HG03460 (cell line): ENCODE data around the gene TUBB3.
A peak's percentile ranks its signal among the peaks of the same experiment; 100 is the strongest.
"Not testable (repeated sequence)": the region's sequence is repeated elsewhere in the genome, so short reads cannot be mapped to it uniquely, and the experiment has no call there.

Source experiments
- ATAC-seq: cut with Tn5 transposase; IDR thresholded peaks from one replicate; pipeline ENCODE4 v1.9.1; 2021; ENCODE audit not compliant: unreplicated experiment

The TUBB3 gene

DNA sequence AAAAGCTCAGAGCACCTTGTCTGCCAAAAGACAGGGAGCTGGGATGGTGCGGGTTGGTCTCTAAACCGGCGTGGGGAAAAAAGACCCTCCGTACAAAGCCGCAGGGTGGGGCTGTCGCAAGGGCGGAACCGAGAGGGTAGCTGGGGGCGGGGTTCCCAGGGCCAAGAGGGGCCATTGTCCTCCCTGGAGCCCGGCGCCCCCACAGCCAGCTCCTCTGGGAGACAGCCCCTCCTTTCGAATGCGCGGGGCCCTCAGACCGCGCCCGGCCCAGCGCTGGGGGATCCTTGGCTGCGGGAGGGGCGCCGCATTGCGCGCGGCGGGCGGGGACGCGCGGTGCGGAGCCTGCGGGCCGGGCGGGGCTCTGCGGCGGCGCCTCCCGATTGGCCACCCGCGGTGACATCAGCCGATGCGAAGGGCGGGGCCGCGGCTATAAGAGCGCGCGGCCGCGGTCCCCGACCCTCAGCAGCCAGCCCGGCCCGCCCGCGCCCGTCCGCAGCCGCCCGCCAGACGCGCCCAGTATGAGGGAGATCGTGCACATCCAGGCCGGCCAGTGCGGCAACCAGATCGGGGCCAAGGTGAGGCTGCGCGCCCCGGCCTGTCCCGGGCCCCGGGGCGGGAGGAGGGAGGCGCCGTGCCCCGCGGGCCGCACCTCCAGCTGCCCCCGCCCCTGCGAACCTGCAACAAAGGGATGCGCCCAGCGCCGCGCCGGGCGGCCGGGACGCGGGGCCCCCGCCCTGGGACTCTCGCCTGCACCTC is at the start of gene TUBB3:
Gene TUBB3, plus strand, starts transcription at position 459 of the 756 bp plus-strand sequence. Its CDS starts 60 bp downstream, at position 519.
- no peak for ATAC-seq

DNA sequence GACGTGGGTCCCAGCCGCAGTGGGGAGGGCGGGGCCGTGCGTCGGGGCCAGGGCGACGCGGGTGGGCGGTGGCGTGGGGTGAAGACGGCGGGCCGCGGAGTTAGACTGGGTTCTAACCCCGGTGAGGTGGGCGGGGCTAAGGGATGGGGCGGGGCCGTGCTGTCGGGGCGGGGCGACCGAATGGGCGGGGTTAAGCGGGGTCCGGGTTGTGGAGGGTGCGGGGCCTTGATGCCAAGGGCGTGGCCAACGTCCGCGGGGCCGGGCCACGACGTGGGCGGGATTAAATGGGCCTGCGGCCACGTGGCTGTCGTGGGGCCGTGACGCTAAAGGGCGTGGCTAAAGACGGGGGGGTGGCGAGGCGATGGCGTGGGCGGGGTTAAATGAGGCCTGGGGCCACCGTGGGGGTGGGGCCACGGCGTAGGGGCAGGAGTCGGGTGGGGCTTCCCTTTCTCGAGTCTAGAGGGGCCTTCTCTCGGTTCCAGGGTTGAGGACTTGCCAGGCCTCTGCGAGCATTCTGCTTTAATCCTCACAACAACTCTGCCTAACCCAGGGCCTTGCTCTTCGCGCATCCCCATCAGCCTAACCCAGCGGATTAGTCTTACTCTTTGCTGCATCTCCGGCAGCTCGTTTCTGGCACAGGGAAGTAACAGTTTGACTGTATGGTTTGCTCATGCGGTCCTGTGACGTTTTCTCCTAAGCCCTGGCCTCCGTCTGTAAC is 49.0 kb upstream of the TUBB3 start:
- ATAC-seq, result peak; percentile 63

DNA sequence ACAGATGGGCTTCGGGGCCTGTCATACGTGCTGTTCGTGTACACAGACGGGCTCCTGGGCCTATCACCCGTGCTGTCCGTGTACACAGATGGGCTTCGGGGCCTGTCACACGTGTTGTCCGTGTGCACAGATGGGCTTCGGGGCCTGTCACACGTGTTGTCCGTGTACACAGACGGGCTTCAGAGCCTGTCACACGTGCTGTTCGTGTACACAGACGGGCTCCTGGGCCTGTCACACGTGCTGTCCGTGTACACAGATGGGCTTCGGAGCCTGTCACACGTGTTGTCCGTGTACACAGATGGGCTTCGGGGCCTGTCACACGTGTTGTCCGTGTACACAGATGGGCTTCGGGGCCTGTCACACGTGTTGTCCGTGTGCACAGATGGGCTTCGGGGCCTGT is 44.0 kb upstream of the TUBB3 start:
- ATAC-seq, result not testable (repeated sequence)

DNA sequence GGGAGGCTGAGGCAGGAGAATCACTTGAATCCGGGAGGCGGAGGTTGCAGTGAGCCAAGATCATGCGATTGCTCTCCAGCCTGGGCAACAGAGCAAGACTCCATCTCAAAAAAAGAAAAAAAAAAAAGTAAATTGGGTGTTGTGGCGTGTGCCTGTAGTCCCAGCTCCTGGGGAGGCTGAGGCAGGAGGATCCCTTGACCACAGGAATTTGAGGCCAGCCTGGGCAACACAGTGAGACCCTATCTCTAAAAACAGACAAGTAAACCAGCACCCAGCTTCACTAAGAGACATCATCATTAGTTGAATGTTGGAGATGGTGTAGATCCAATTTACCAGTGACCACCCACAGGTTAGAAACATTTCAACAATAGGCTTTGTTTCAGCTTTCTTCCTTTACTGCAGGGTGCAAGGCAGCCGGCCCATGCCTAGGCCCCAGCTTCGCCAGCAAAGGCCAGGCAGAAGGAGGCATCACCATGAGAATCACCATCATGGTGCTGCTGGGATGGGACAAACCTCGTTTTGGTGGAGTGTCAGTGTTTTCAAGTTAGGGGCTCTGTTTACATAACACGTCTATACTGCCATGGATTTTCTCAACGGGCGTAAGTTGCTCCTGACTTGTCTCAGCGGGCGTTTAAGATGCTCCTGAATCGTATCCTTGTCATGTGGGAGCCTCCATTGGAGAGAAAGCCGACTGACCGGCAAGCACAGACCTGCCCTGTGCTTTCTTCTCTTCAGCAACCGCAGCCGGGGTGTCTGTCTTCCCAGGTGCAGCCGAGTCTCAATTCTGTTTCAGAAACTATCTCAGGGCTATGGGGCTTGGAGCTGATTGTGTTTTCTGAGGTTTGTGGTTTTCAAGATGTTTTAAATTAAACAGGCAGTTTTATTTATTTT is 42.4 kb upstream of the TUBB3 start:
- ATAC-seq, result no peak

DNA sequence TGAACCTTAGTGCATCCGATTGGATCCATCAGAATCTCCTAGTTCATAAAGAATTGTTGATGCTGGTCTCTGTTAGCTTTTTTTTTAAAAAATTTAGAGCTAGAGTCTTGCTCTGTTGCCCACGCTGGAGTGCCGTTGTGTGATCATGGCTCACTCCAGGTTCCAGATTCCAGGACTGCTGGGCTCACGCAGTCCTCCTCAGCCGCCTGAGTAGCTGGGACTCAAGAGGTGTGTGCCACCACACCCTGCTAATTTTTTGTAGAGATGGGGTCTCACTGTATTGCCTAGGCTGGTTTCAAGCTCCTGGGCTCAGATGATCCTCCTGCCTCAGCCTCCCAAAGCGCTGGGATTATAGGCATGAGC is 41.8 kb upstream of the TUBB3 start:
- no peak for ATAC-seq

DNA sequence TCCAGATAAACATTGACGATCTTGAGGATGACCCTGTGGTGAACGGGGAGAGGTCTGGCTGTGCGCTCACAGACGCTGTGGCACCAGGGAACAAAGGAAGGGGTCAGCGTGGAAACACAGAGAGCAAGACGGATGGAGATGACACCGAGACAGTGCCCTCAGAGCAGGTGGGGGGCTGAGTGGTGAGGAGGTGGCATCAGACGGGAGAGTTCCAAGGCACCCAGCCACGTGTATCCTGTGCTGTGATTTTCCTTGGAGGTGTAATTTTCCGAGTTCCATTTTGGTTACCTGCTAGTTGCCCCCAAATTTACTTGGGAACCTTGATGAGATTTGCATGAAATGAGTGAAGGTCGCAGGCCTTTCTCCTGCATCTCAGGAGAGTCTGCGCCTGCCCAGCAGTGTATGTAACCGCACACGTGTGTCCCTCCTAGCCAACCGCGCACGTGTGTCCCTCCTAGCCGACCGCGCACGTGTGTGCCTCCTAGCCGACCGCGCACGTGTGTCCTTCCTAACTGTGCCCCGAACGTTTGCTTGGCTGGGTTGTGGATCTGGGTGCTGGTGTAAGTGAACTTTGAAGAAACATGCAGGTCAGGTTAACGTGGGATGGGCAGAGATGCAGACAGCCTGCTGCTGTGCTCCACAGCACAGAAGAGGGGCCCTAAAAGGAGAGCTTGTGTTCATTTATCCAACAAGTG is 39.6 kb upstream of the TUBB3 start:
- no peak for ATAC-seq

DNA sequence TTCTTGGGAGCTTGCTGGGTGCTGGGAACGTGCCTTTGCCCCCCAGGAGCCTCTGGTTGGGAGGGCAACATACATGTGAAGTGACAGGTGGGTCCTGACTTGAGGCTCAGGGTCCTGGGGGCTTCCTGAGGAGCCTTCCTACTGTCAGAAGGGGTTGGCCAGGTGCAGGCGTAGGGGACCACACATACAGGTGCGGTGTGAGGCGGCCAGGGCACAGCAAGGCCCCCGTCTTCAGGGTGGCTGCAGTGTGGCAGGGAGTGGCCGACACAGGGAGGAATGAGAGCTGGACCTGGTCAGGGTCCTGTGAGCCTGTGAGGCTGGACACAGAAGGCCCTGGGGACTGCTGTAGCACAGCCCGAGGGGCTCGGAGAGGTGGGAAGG is 39.1 kb upstream of the TUBB3 start:
- no peak for ATAC-seq

DNA sequence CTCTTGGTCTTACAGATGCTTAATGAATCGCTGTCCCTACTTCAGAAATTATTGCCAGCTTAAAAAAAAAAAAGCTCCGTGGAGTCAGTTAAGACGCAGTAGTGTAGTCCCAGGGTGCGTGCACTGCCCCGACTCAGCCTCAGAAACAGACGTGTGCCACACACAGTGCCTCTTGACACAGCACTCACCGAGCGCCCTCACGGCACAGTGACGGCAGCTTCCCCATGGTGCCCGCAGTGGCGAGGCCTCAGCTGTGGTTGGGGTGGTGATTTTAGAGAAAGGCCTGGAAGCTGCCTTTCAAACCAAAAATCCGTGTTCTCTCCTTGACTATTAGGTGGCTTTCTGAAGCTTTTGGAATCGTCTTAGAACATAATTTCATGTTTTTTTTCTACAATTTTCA is 35.9 kb upstream of the TUBB3 start:
- ATAC-seq, result no peak

DNA sequence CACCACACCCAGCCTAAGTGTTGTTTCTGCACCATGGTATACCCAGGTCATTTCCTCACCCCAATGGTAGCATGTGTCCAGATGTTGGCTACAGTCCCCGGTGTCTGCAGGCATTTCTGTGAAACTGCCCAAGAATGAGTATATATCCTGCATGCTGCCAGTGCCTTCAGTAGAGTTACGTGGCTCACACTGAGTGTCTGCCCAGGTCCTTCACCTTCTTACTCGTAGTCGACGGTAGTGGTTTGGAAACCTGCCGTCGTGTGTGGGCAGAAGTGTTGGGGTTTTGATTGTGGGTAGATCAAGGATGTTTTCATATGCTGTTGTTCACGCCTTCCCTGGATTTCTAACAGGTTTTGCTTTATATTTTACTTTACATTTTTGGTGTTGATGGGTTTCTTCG is 32.9 kb upstream of the TUBB3 start:
- no peak for ATAC-seq

DNA sequence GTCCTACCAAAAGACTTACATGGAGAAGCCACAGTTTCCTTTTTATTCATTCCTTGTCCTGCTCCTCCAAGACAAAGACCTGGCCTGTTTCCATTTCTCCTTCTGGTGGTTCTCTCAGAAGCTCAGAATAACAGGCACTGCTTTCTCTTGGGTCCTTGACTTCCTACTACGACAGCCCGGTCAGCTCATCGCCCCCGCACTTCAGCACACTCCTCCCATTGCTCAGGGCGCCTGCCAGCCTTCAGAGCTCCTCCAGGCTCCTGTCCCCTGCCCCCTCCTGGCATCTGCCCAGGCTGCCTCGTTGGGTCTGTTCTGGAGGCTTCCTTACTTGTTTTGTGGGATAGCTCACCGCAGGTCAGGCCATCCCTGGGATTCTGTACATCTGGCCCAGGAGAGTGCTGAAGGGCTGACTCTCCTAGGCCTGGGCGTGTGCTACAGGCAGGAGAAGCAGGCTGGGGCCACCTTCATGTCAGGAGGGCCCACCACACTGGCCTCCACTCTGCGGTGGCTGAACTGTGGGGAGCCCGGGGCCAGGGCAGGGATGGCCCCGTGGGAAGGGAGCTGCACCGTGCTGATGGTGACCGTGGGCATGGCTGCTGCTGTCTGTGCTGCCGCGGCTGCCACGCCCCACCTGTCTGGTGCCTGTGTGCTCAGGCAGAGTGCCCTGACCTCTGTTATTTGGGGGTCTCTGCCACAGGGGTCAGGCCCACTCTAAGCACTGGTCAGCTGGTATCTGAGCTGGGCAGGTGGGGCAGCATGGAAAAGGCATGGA is 32.1 kb upstream of the TUBB3 start:
- no peak for ATAC-seq

DNA sequence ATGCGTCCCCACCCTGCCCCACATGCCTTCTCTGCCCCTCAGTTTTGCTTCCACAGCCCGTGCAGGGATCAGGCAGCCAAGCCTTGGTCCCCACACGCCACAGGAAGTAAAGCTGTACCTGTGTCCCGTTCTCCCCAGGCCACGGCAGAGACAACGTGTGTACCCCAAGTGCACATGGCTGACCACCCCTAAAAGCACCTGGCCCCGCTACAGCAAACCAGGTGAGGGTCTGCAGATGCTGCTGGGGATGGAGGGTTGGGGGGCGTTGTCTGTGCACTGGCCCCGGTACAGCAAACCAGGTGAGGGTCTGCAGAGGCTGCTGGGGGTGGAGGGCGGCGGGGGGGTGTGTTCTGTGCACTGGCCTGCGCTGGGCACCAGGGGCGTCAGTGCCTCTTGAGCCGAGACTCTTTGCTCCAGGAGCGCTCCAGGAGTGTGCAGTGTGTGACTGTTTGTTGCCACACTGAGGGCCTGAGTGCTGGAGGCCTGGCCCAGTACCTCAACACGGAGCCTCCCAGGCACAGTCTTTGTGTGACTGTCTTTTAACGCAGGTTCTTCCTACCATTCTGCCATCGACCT is 31.0 kb upstream of the TUBB3 start:
- ATAC-seq, result no peak

DNA sequence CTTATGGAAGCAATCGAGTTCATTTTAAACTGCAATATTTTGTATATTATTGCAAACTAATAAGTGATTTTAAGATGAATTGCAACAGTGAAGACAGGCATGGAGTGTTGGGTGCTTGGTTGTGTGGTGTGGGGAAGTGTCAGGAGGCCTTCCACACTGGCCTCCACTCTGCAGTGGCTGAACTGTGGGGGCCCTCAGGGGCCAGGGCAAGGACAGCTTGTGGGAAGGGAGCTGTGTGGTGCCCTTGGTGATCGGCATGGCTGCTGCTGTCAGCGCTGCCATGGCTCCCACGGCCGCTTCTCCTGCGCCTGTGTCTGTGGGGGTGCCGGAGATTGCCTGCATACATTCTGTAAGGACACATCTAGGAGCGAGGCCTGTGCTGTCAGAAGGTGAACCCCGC is 30.5 kb upstream of the TUBB3 start:
- ATAC-seq, result no peak

DNA sequence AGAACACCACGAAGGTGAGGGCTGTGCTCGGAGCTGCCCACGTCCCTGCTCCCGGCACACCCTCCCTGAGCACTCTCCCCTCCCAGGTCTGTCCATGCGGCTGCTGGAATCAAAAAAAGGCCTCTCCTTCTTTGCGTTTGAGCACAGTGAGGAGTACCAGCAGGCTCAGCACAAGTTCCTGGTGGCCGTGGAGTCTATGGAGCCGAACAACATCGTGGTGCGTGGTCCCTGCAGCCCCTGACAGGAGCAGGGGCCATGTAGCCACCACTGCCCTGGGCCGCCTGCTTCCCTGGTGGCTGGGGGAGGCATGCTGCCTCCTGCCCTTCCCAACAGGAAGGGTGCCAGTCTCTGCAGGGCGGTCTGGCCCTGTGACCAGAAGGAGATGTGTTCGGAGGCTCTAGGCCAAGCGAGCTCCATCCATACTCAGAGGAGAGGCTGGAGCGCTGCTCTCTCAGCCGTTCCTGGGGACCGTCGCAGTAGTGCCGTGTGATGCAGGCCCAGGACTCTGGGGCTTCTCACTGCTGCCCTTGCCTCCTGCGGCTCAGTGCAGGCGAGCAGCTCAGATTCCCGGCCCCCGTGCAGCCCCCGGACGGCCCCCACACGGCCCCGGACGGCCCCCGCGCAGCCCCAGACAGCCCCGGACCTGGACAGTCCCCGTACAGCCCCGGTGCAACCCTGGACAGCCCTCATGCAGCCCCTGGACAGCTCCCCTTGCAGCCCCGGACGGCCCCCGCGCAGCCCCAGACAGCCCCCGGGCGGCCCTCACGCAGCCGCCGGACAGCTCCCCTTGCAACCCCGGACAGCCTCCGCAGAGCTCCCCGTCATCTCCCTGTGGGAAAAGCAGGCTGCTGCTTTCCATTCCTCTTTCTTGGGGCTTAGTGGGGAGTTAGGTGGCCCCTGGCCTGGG is 29.2 kb upstream of the TUBB3 start:
- ATAC-seq, result no peak

DNA sequence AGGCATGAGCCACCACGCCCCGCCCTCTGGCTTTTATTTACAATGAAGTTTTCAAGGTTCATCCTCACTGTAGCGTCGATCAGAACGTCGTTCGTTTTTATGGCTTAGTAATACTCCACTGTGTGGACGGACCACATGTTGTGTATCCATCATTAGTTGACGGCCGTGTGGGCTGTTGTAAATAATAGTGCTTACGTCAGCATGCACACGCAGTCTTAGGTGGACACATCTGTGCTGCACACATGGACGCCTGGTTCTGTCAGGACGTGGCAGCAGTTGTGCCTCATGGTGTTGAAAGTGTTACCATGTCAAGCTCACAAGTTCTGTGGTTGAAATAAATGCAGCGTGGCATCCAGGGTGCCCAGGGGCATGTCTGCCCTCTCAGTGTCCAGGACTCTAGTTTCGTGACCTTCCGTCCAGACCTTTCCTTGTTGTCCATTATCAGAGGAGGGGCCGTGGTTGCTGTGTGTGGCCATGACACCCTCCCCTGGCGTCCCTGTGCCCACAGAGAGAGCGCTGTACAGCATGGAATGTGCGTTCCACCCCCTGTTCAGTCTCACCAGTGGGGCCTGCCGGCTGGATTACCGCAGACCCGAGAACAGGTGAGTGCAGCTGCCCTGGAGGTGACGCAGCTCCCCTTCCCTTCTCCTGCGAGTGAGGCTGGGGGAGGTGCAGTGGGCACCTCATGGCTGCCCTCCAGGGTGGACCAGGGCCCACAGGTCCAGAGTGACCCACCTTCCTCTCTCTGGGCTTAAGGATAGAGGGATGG is 27.5 kb upstream of the TUBB3 start:
- ATAC-seq, result no peak

DNA sequence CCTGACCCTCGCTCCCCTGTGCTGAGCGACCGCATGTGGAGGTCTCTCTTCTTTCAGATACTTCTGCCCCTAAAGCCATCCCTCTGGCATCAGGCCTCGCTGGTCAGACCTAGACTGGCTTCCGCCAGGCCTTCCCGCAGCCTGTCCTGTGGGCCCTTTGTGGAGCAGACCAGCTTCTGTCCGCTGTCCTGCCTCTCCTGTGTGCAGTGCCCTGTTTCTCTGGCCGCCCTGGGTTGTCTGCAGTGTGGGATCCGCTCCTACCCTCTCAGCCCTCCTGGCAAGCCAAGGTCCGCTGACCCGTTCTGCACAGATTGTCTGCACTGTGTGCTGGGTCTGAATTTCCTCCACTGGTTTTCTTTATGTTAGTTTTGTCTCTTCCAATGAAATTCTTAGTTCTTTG is 25.9 kb upstream of the TUBB3 start:
- ATAC-seq, result no peak

DNA sequence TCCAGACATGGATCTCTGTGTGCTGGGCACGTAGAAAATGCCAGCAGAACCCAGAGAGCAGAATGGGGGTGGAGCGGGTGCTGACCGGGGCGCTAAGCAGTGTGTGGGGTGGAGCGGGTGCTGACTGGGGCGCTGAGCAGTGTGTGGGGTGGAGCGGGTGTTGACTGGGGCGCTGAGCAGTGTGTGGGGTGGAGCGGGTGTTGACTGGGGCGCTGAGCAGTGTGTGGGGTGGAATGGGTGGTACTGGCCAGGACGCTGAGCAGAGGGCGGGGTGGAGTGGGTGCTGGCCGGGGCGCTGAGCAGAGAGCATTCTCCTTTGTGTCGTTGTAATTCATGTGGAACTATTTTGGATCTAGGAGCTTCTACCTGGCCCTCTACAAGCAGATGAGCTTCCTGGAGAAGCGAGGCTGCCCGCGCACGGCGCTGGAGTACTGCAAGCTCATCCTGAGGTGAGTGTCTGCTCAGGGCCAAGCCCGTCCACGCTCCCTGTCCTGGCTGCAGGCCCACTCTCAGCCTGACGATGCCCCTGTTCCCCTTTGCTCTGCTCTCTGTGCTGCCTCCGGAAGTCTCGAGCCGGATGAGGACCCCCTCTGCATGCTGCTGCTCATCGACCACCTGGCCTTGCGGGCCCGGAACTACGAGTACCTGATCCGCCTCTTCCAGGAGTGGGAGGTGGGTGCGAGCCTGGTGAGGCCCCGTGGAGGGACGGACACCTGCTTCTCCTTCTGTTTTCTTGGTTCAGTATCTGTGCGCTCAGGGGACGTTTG is 24.8 kb upstream of the TUBB3 start:
- no peak for ATAC-seq

DNA sequence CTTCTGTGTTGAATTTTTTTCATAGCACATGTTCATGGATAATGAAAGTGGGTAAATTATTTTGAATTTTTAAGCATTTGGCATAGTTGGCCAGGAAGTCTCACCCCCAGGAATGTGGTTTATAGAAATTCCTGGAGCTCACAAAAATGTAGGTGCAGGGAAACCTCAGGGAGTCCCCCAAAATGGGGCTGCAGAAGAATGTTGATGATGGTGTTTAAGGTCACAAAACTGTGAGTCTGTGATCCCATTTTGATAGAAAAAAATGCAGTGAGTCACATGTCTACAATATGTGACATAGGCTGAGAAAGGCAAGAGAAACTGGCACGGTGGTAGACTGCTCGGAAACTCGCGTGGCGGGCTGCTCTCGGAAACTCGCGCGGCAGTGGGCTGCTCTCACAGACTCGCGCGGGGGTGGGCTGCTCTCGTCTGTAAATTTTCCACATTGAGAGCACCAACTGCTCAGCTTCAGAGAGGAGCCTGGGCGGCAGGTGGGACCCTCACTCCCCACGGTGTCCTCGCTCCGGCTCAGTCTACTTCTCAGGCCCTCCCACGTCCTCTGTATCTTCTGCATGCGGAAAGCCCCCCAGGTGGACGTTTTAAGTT is 23.2 kb upstream of the TUBB3 start:
- ATAC-seq, result no peak
